WTC11 (cell line): ENCODE results near the gene CLEC20A. TPM values are rescaled to one million over a fixed set of nuclear protein-coding genes. Genes with fewer than 3 reads are reported as not detected.

ENCODE experiments used
- ATAC-seq: fragments of 200-7000 bp; cut with Tn5 transposase; 2 replicates; pipeline ENCODE4 v1.10.0; 2021; ENCODE audit warnings: mild to moderate bottlenecking, moderate library complexity
- CTCF ChIA-PET: fragments of 300-600 bp; sonication (Branson Sonifier 250); formaldehyde crosslinking; loops from one replicate; lab custom pipeline; 2021; ENCODE audit warnings: antibody characterized with exemption; lab: Charles Lee
- POLR2A ChIA-PET: fragments of 350-600 bp; sonication (Branson Sonifier 250); formaldehyde crosslinking; loops from one replicate; lab custom pipeline; 2021; ENCODE audit warnings: antibody characterized with exemption; lab: Charles Lee
- DNase-seq: peaks from one replicate; pipeline ENCODE4 v3.0.0; 2021; ENCODE audit warnings: low spot score
- H3K27ac Mint-ChIP-seq: 2 replicates; pipeline ENCODE4 v1.8.0; 2021; ENCODE audit warnings: mixed read lengths
- H3K27me3 Mint-ChIP-seq: 2 replicates; pipeline ENCODE4 v1.8.0; 2021; ENCODE audit warnings: low read depth, mild to moderate bottlenecking, moderate library complexity, mixed read lengths
- H3K36me3 Mint-ChIP-seq: 2 replicates; pipeline ENCODE4 v1.8.0; 2021; ENCODE audit warnings: mixed read lengths
- H3K4me1 Mint-ChIP-seq: 2 replicates; pipeline ENCODE4 v1.8.0; 2022; ENCODE audit warnings: mixed read lengths
- H3K4me3 Mint-ChIP-seq: 2 replicates; pipeline ENCODE4 v1.8.0; 2021; ENCODE audit warnings: mild to moderate bottlenecking, moderate library complexity, mixed read lengths
- H3K9me3 Mint-ChIP-seq: 2 replicates; pipeline ENCODE4 v1.8.0; 2021; ENCODE audit warnings: mixed read lengths
- CDX4 ChIP-seq: fragments of 250-450 bp; sonication (Bioruptor Pico); IDR thresholded peaks from 2 replicates; pipeline ENCODE4 v1.9.0; 2021; ENCODE audit warnings: moderate library complexity, mild to moderate bottlenecking, inconsistent platforms, borderline replicate concordance
- CREB1 ChIP-seq: sonication (generic); formaldehyde crosslinking; IDR thresholded peaks from 2 replicates; pipeline ENCODE4 v1.8.0; 2023; ENCODE audit warnings: mild to moderate bottlenecking, missing genetic modification reagents
- EMX1 ChIP-seq: fragments of 250-450 bp; sonication (Bioruptor Pico); IDR thresholded peaks from 2 replicates; pipeline ENCODE4 v1.8.0; 2021; ENCODE audit warnings: mild to moderate bottlenecking
- ESRRA ChIP-seq: sonication (generic); formaldehyde crosslinking; IDR thresholded peaks from 2 replicates; pipeline ENCODE4 v1.8.1; 2022; ENCODE audit warnings: mild to moderate bottlenecking, missing genetic modification reagents, borderline replicate concordance
- ETV6 ChIP-seq: sonication (generic); formaldehyde crosslinking; IDR thresholded peaks from 2 replicates; pipeline ENCODE4 v1.8.1; 2022; ENCODE audit warnings: mild to moderate bottlenecking, missing genetic modification reagents
- GABPB1 ChIP-seq: sonication (generic); formaldehyde crosslinking; IDR thresholded peaks from 2 replicates; pipeline ENCODE4 v1.8.1; 2023; ENCODE audit warnings: mild to moderate bottlenecking, missing genetic modification reagents
- GRHL2 ChIP-seq: fragments of 250-450 bp; sonication (Bioruptor Pico); IDR thresholded peaks from 2 replicates; pipeline ENCODE4 v1.8.0; 2022; ENCODE audit warnings: mild to moderate bottlenecking, moderate library complexity; ENCODE audit not compliant: insufficient replicate concordance, severe bottlenecking
- KAT7 ChIP-seq: sonication (generic); formaldehyde crosslinking; IDR thresholded peaks from 2 replicates; pipeline ENCODE4 v1.8.1; 2023; ENCODE audit warnings: missing genetic modification reagents, mild to moderate bottlenecking, borderline replicate concordance
- MLX ChIP-seq: sonication (generic); formaldehyde crosslinking; IDR thresholded peaks from 2 replicates; pipeline ENCODE4 v1.8.1; 2023; ENCODE audit warnings: mild to moderate bottlenecking, missing genetic modification reagents, moderate library complexity
- MXD4 ChIP-seq: fragments of 250-450 bp; sonication (Bioruptor Pico); IDR thresholded peaks from 2 replicates; pipeline ENCODE4 v1.8.0; 2021; ENCODE audit warnings: mild to moderate bottlenecking, moderate library complexity, borderline replicate concordance
- NR1H2 ChIP-seq: sonication (generic); formaldehyde crosslinking; IDR thresholded peaks from 2 replicates; pipeline ENCODE4 v1.9.0; 2021; ENCODE audit warnings: mild to moderate bottlenecking, moderate library complexity, missing genetic modification reagents
- NR2C2 ChIP-seq: sonication (generic); formaldehyde crosslinking; IDR thresholded peaks from 2 replicates; pipeline ENCODE4 v1.8.0; 2022; ENCODE audit warnings: mild to moderate bottlenecking, missing genetic modification reagents
- RORB ChIP-seq: fragments of 250-450 bp; sonication (Bioruptor Pico); IDR thresholded peaks from 2 replicates; pipeline ENCODE4 v1.9.0; 2021; ENCODE audit warnings: mild to moderate bottlenecking
- SMAD4 ChIP-seq: sonication (generic); formaldehyde crosslinking; IDR thresholded peaks from 2 replicates; pipeline ENCODE4 v1.8.0; 2022; ENCODE audit warnings: mild to moderate bottlenecking, missing genetic modification reagents
- SOX15 ChIP-seq: fragments of 250-450 bp; sonication (Bioruptor Pico); IDR thresholded peaks from 2 replicates; pipeline ENCODE4 v1.9.0; 2021; ENCODE audit warnings: mild to moderate bottlenecking
- TP53 ChIP-seq: sonication (generic); formaldehyde crosslinking; IDR thresholded peaks from 2 replicates; pipeline ENCODE4 v1.8.1; 2023; ENCODE audit warnings: mild to moderate bottlenecking, missing genetic modification reagents
- ZBTB21 ChIP-seq: sonication (generic); formaldehyde crosslinking; IDR thresholded peaks from 2 replicates; pipeline ENCODE4 v1.8.1; 2023; ENCODE audit warnings: mild to moderate bottlenecking, missing genetic modification reagents, borderline replicate concordance
- ZNF416 ChIP-seq: fragments of 250-450 bp; sonication (Bioruptor Pico); IDR thresholded peaks from 2 replicates; pipeline ENCODE4 v1.9.0; 2021; ENCODE audit warnings: mild to moderate bottlenecking, inconsistent platforms
- ZNF671 ChIP-seq: fragments of 250-450 bp; sonication (Bioruptor Pico); IDR thresholded peaks from 2 replicates; pipeline ENCODE4 v1.8.0; 2021; ENCODE audit warnings: mild to moderate bottlenecking
- total RNA-seq: library from RNA; stranded (reverse); gene quantifications from 3 replicates; pipeline ENCODE4 v1.2.3, GENCODE V29; 2021
- TF ChIP-seq, protein P1 (sequence below): sonication (generic); formaldehyde crosslinking; IDR thresholded peaks from 2 replicates; pipeline ENCODE4 v1.8.0; 2022; ENCODE audit warnings: mild to moderate bottlenecking, missing genetic modification reagents
- TF ChIP-seq, protein P2 (sequence below): fragments of 250-450 bp; sonication (Bioruptor Pico); IDR thresholded peaks from 2 replicates; pipeline ENCODE4 v1.8.0; 2021; ENCODE audit warnings: mild to moderate bottlenecking
- TF ChIP-seq, protein P3 (sequence below): sonication (generic); formaldehyde crosslinking; IDR thresholded peaks from 2 replicates; pipeline ENCODE4 v1.8.1; 2022; ENCODE audit warnings: missing genetic modification reagents, borderline replicate concordance
- TF ChIP-seq, protein P4 (sequence below): fragments of 250-450 bp; sonication (Bioruptor Pico); IDR thresholded peaks from 2 replicates; pipeline ENCODE4 v1.9.0; 2021; ENCODE audit warnings: mild to moderate bottlenecking, borderline replicate concordance
- TF ChIP-seq, protein P5 (sequence below): fragments of 250-450 bp; sonication (Bioruptor Pico); IDR thresholded peaks from 2 replicates; pipeline ENCODE4 v1.9.0; 2021; ENCODE audit warnings: mild to moderate bottlenecking

CLEC20A gene
- total RNA-seq, 1 experiment from 2014 or later, result not detected

- TF ChIP-seq, protein P1, sequence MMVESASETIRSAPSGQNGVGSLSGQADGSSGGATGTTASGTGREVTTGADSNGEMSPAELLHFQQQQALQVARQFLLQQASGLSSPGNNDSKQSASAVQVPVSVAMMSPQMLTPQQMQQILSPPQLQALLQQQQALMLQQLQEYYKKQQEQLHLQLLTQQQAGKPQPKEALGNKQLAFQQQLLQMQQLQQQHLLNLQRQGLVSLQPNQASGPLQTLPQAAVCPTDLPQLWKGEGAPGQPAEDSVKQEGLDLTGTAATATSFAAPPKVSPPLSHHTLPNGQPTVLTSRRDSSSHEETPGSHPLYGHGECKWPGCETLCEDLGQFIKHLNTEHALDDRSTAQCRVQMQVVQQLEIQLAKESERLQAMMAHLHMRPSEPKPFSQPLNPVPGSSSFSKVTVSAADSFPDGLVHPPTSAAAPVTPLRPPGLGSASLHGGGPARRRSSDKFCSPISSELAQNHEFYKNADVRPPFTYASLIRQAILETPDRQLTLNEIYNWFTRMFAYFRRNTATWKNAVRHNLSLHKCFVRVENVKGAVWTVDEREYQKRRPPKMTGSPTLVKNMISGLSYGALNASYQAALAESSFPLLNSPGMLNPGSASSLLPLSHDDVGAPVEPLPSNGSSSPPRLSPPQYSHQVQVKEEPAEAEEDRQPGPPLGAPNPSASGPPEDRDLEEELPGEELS, result no peak
- TF ChIP-seq EMX1 (CRISPR knock-in tag), result no peak
- no peak for TF ChIP-seq CDX4
- TF ChIP-seq, protein P2, sequence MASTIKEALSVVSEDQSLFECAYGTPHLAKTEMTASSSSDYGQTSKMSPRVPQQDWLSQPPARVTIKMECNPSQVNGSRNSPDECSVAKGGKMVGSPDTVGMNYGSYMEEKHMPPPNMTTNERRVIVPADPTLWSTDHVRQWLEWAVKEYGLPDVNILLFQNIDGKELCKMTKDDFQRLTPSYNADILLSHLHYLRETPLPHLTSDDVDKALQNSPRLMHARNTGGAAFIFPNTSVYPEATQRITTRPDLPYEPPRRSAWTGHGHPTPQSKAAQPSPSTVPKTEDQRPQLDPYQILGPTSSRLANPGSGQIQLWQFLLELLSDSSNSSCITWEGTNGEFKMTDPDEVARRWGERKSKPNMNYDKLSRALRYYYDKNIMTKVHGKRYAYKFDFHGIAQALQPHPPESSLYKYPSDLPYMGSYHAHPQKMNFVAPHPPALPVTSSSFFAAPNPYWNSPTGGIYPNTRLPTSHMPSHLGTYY (CRISPR knock-in tag), result no peak
- TF ChIP-seq ZNF671, result no peak
- TF ChIP-seq ETV6 (CRISPR knock-in tag), result no peak
- no peak for TF ChIP-seq ZBTB21 (CRISPR knock-in tag)
- no peak for TF ChIP-seq ESRRA (CRISPR knock-in tag)
- no peak for TF ChIP-seq KAT7
- TF ChIP-seq, protein P3, sequence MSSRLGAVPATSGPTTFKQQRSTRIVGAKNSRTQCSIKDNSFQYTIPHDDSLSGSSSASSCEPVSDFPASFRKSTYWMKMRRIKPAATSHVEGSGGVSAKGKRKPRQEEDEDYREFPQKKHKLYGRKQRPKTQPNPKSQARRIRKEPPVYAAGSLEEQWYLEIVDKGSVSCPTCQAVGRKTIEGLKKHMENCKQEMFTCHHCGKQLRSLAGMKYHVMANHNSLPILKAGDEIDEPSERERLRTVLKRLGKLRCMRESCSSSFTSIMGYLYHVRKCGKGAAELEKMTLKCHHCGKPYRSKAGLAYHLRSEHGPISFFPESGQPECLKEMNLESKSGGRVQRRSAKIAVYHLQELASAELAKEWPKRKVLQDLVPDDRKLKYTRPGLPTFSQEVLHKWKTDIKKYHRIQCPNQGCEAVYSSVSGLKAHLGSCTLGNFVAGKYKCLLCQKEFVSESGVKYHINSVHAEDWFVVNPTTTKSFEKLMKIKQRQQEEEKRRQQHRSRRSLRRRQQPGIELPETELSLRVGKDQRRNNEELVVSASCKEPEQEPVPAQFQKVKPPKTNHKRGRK (CRISPR knock-in tag), result no peak
- TF ChIP-seq ZNF416, result no peak
Measured at GRCh38 chr1:178434899-178435435, 61.8 kb downstream of the CLEC20A start (continued).

DNA sequence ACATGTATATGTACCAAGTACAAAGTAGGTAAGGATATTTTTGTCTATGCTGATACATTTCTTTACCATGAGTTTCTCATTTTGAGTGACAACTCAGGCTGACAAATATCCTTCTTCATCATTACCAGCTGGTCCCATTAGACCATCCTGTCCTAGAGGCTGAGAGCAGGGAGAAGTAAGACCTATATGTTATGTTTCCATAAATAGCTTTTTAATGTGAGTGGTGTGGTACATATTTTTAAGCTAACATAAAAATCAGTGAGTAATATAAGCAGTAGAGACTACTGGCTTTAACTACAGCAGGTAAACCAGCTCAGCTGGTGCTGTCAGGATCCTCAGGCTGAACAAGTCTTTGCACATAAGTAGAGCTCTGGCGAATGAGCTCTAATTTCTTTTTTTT lies 62.4 kb downstream of the CLEC20A start:
- Mint-ChIP-seq H3K9me3 (no peaks in the 10 kb centered on the region), H3K36me3 (no peaks in the 10 kb centered on the region), H3K4me3 (no peak overlapping the region), H3K4me1 (peaks cover 15% of the 10 kb centered on the region), H3K27ac (peak overlapping the region; percentile 10; the same call in 1 of the 2 replicates), H3K27me3 (no peaks in the 10 kb centered on the region)
- DNase-seq (no peak), ATAC-seq (no peak)
- ChIA-PET POLR2A (no interaction called here), CTCF (interaction anchor here (1.0 to 2.2 kb wide), 4 partner anchors 55 to 135 kb away, joined by 4 to 20 read pairs (median 5); no protein-coding TSS in a partner anchor)
- no peak for TF ChIP-seq TP53 (CRISPR knock-in tag)
- TF ChIP-seq MXD4 (CRISPR knock-in tag), result no peak
- TF ChIP-seq GRHL2 (CRISPR knock-in tag), result no peak
- no peak for TF ChIP-seq GABPB1 (CRISPR knock-in tag)
- TF ChIP-seq, protein P1, result no peak
- TF ChIP-seq, protein P4, sequence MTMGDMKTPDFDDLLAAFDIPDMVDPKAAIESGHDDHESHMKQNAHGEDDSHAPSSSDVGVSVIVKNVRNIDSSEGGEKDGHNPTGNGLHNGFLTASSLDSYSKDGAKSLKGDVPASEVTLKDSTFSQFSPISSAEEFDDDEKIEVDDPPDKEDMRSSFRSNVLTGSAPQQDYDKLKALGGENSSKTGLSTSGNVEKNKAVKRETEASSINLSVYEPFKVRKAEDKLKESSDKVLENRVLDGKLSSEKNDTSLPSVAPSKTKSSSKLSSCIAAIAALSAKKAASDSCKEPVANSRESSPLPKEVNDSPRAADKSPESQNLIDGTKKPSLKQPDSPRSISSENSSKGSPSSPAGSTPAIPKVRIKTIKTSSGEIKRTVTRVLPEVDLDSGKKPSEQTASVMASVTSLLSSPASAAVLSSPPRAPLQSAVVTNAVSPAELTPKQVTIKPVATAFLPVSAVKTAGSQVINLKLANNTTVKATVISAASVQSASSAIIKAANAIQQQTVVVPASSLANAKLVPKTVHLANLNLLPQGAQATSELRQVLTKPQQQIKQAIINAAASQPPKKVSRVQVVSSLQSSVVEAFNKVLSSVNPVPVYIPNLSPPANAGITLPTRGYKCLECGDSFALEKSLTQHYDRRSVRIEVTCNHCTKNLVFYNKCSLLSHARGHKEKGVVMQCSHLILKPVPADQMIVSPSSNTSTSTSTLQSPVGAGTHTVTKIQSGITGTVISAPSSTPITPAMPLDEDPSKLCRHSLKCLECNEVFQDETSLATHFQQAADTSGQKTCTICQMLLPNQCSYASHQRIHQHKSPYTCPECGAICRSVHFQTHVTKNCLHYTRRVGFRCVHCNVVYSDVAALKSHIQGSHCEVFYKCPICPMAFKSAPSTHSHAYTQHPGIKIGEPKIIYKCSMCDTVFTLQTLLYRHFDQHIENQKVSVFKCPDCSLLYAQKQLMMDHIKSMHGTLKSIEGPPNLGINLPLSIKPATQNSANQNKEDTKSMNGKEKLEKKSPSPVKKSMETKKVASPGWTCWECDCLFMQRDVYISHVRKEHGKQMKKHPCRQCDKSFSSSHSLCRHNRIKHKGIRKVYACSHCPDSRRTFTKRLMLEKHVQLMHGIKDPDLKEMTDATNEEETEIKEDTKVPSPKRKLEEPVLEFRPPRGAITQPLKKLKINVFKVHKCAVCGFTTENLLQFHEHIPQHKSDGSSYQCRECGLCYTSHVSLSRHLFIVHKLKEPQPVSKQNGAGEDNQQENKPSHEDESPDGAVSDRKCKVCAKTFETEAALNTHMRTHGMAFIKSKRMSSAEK (CRISPR knock-in tag), result no peak
- no peak for TF ChIP-seq CDX4
- TF ChIP-seq NR1H2, result no peak
- no peak for TF ChIP-seq SOX15 (CRISPR knock-in tag)
- no peak for TF ChIP-seq MLX (CRISPR knock-in tag)
- TF ChIP-seq CREB1 (CRISPR knock-in tag), result no peak
- TF ChIP-seq SMAD4, result no peak
- TF ChIP-seq RORB (CRISPR knock-in tag), result no peak
- TF ChIP-seq, protein P5, sequence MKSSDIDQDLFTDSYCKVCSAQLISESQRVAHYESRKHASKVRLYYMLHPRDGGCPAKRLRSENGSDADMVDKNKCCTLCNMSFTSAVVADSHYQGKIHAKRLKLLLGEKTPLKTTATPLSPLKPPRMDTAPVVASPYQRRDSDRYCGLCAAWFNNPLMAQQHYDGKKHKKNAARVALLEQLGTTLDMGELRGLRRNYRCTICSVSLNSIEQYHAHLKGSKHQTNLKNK, result no peak
- no peak for TF ChIP-seq NR2C2 (CRISPR knock-in tag)
